ENCODE measurements around the gene PBX1. TPM values are rescaled to one million over a fixed set of nuclear protein-coding genes. Genes with fewer than 3 reads are reported as not detected.
A peak's percentile ranks its signal among the peaks of the same experiment; 100 is the strongest.

PBX1 gene
- total RNA-seq, 1 experiment from 2014 or later: 9.8 TPM

DNA sequence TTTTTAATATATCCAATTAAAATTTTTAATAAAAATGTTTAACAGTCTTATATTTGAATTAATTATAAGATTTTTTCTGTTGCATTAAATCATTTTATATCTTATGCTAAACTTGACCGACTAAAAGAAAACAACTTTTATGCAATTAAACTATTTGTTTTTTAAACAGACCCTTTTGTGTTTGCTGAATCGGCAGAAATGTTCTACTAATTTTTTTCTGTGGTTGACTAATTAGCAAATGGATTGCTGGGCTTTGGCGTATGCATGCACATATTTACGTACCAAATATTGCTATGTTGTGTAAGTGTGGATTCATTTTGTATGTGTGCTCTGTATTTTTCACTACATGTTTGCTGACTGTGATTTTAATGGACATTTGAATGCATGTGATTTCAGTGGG is 174.8 kb downstream of the PBX1 start:
- no peak for DNase-seq
- H3K27ac ChIP-seq (ENCODE audit: low read length): no peak overlapping the region
- no peaks in the 10 kb centered on the region for H3K27me3 ChIP-seq (ENCODE audit: low read length)
- no peaks in the 10 kb centered on the region for H3K79me2 ChIP-seq (ENCODE audit: low read length)
- POLR2A ChIA-PET (ENCODE audit: unreplicated experiment): no interaction called here
- H2AFZ ChIP-seq (ENCODE audit: low read length): no peak overlapping the region
- H3K4me3 ChIP-seq (ENCODE audit: low read length): no peak overlapping the region
- no peaks in the 10 kb centered on the region for H3K36me3 ChIP-seq (ENCODE audit: low read depth, low read length)
- H3F3A ChIP-seq (ENCODE audit: low read length, unreplicated experiment): peaks cover 5% of the 10 kb centered on the region
- CTCF ChIA-PET: no interaction called here
- H3K4me2 ChIP-seq (ENCODE audit: low read length): no peak overlapping the region
- BruUV-seq (replicated peaks): no TSS peak
- no peak for ATAC-seq
- H4K20me1 ChIP-seq (ENCODE audit: low read length): no peaks in the 10 kb centered on the region
- H3K4me1 ChIP-seq (ENCODE audit: insufficient read depth, low read length): peaks cover 34% of the 10 kb centered on the region
- no peak for TF ChIP-seq EZH2 (IDR thresholded peaks at IDR 0.05; ENCODE audit: low read length, unreplicated experiment)
- no peaks in the 10 kb centered on the region for H3K9me3 ChIP-seq (ENCODE audit: low read length)
- H3K9ac ChIP-seq (ENCODE audit: low read length): no peak overlapping the region
- no peaks in the 10 kb centered on the region for H3K9me2 ChIP-seq (replicated peaks; ENCODE audit: low read length)
- intact Hi-C loops (cut with micrococcal nuclease): loop anchor here (1.0 to 10.0 kb wide), 2 partner anchors 14 to 59 kb away; no protein-coding TSS in a partner anchor

DNA sequence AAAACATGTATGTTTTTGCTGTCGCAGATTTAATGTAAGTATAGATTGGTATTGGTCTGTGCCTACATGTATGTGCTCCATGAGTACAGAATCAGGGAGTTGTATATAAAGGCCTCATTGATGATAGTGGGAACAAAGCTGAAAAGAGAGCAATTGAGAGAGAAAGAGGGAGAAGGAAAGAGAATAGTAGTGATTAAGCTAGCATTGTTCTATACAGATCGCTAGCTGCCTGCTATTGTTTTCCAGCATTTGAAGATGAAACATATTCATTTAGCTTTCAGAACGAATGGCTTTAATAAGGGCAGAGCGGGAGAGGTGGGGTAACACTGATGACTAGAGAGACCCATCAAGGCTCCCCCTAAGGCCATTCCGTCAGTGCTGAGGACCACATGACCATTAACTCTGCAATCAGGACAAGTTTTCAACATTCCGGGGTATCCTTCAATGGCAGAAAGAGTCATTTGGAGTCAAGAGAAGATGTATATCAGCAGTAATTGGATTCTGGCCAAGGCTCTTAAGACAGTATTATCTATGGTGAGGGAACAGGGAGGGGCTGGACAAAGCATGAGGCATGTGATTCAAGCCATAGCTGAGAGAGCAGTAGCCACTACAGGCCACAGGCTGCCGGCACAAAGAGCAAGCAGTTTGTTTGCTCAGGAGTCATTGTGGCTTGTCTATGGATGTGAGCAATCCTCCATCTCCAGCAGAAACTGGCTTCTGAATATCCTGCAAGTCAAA is 176.5 kb downstream of the PBX1 start:
- Histone ChIP-seq H3K27ac (ENCODE audit: low read length) (peak overlapping the region; percentile 36; the same call in 1 of the 2 replicates), H2AFZ (ENCODE audit: low read length) (no peak overlapping the region), H3K4me3 (ENCODE audit: low read length) (no peak overlapping the region), H3F3A (ENCODE audit: low read length, unreplicated experiment) (peaks cover 5% of the 10 kb centered on the region), H3K4me2 (ENCODE audit: low read length) (peak overlapping the region; percentile 50; the same call in 1 of the 2 replicates), H4K20me1 (ENCODE audit: low read length) (no peaks in the 10 kb centered on the region), H3K36me3 (ENCODE audit: low read depth, low read length) (no peaks in the 10 kb centered on the region), H3K9me2 (replicated peaks; ENCODE audit: low read length) (no peaks in the 10 kb centered on the region), H3K9ac (ENCODE audit: low read length) (no peak overlapping the region), H3K9me3 (ENCODE audit: low read length) (no peaks in the 10 kb centered on the region), H3K27me3 (ENCODE audit: low read length) (no peaks in the 10 kb centered on the region), H3K4me1 (ENCODE audit: insufficient read depth, low read length) (peaks cover 34% of the 10 kb centered on the region), H3K79me2 (ENCODE audit: low read length) (no peaks in the 10 kb centered on the region)
- ChIA-PET POLR2A (ENCODE audit: unreplicated experiment) (no interaction called here), CTCF (interaction anchor here (1.4 kb wide), 1 partner anchor 36 kb away, joined by 3 read pairs; no protein-coding TSS in a partner anchor)
- intact Hi-C loops (cut with micrococcal nuclease): loop anchor here (10.0 kb wide), 1 partner anchor 61 kb away; no protein-coding TSS in a partner anchor
- ATAC-seq (peak; percentile 97), DNase-seq (peak; percentile 89)
- TF ChIP-seq EZH2 (IDR thresholded peaks at IDR 0.05; ENCODE audit: low read length, unreplicated experiment): no peak
- TF ChIP-seq, protein P1, sequence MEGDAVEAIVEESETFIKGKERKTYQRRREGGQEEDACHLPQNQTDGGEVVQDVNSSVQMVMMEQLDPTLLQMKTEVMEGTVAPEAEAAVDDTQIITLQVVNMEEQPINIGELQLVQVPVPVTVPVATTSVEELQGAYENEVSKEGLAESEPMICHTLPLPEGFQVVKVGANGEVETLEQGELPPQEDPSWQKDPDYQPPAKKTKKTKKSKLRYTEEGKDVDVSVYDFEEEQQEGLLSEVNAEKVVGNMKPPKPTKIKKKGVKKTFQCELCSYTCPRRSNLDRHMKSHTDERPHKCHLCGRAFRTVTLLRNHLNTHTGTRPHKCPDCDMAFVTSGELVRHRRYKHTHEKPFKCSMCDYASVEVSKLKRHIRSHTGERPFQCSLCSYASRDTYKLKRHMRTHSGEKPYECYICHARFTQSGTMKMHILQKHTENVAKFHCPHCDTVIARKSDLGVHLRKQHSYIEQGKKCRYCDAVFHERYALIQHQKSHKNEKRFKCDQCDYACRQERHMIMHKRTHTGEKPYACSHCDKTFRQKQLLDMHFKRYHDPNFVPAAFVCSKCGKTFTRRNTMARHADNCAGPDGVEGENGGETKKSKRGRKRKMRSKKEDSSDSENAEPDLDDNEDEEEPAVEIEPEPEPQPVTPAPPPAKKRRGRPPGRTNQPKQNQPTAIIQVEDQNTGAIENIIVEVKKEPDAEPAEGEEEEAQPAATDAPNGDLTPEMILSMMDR (conservative IDR thresholded peaks at IDR 0.05; ENCODE audit: low read depth, low read length): no peak
- TF ChIP-seq EZH2phosphoT487 (IDR thresholded peaks at IDR 0.05; ENCODE audit: borderline replicate concordance, low read length): no peak
- BruUV-seq (replicated peaks): no TSS peak

DNA sequence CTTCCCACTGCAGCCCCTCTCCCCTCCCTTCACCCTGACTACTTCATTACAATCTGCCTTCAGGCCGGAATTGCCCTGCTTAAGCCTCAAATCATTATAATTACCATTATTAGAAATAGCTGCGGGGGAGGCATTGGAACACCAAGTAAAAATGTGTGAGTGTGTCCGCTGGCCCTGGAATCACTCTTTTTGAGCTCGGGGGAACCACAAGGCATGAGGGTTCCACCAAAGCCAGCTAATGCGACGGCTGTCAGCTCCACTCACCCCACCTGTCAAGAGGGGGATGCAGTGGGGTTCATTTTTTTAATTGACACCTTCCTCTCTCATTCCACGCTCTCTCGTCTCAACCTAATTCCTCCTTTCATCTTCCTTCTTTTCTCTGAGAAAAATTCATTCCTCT is 177.2 kb downstream of the PBX1 start:
- no peaks in the 10 kb centered on the region for H3K79me2 ChIP-seq (ENCODE audit: low read length)

More for the DNA sequence above, 177.2 kb downstream of the PBX1 start:
- intact Hi-C loops (cut with micrococcal nuclease): loop anchor here (10.0 kb wide), 1 partner anchor 61 kb away; no protein-coding TSS in a partner anchor
- H3K27me3 ChIP-seq (ENCODE audit: low read length): no peaks in the 10 kb centered on the region
- no peaks in the 10 kb centered on the region for H4K20me1 ChIP-seq (ENCODE audit: low read length)
- H3K4me3 ChIP-seq (ENCODE audit: low read length): no peak overlapping the region
- TF ChIP-seq EZH2phosphoT487 (IDR thresholded peaks at IDR 0.05; ENCODE audit: borderline replicate concordance, low read length): no peak
- TF ChIP-seq EZH2 (IDR thresholded peaks at IDR 0.05; ENCODE audit: low read length, unreplicated experiment): no peak
- TF ChIP-seq, protein P1 (conservative IDR thresholded peaks at IDR 0.05; ENCODE audit: low read depth, low read length): no peak
- H3K4me2 ChIP-seq (ENCODE audit: low read length): peak overlapping the region; percentile 50
- H3K9ac ChIP-seq (ENCODE audit: low read length): no peak overlapping the region
- no peaks in the 10 kb centered on the region for H3K9me3 ChIP-seq (ENCODE audit: low read length)
- DNase-seq: no peak
- H3K4me1 ChIP-seq (ENCODE audit: insufficient read depth, low read length): peaks cover 34% of the 10 kb centered on the region
- BruUV-seq (replicated peaks): no TSS peak
- peak overlapping the region; percentile 36; the same call in 1 of the 2 replicates for H3K27ac ChIP-seq (ENCODE audit: low read length)
- H2AFZ ChIP-seq (ENCODE audit: low read length): no peak overlapping the region
- no peaks in the 10 kb centered on the region for H3K36me3 ChIP-seq (ENCODE audit: low read depth, low read length)
- H3K9me2 ChIP-seq (replicated peaks; ENCODE audit: low read length): no peaks in the 10 kb centered on the region
- peaks cover 5% of the 10 kb centered on the region for H3F3A ChIP-seq (ENCODE audit: low read length, unreplicated experiment)
- no peak for ATAC-seq
- ChIA-PET CTCF (interaction anchor here (1.4 kb wide), 1 partner anchor 36 kb away, joined by 3 read pairs; no protein-coding TSS in a partner anchor), POLR2A (ENCODE audit: unreplicated experiment) (no interaction called here)
